ENCODE data around the gene HSFX3.
"Not testable (repeated sequence)": the region's sequence is repeated elsewhere in the genome, so short reads cannot be mapped to it uniquely, and the experiment has no call there.

HSFX3 gene

DNA sequence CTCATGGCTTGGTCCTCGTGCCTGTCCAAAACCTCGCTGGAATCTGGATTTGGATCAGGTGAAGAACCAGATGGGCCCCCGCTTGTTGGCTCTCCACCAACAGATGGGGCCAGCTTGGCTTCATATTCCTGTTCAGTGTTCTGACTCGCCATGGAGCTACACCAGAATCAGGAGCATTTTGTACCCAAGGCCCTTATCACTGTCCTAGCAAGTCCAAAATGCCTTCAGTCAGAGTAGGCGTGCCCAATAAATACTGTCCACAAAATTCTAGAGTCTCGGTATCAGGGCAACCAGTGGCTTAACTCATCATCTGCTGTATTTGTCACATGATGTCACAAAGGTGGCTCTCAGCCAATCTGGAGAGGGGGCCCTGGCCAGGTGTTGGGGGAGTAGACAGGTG, at the start of gene HSFX3:
HSFX3 (minus strand) TSS at position 224 of the 400 bp plus-strand sequence; CDS start at position 152, 72 bp downstream.
- DNase-seq, result not testable (repeated sequence)

GRCh38 chrX:149598603-149599002, 48.9 kb upstream of the HSFX3 start:
- not testable (repeated sequence) for DNase-seq

DNA sequence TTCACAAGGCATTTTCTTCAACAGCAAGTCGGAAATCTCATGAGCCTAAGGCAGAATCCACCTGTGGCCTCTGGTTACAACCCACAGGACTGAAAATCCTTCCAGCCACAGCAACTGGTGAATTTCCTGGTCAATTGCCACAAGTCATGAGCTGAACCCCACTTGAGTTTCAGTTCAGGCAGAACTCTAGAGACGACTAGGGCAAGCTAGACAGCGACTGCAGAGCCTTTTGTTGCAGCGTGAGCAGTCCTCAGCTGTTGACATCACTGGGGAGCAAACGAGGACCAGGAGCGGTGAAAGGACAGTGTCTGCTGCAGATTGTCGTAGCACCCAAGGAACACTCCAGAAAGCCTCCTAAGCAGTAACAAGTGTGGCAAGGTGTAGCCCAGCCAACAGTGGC, 46.2 kb upstream of the HSFX3 start:
- not testable (repeated sequence) for DNase-seq

DNA sequence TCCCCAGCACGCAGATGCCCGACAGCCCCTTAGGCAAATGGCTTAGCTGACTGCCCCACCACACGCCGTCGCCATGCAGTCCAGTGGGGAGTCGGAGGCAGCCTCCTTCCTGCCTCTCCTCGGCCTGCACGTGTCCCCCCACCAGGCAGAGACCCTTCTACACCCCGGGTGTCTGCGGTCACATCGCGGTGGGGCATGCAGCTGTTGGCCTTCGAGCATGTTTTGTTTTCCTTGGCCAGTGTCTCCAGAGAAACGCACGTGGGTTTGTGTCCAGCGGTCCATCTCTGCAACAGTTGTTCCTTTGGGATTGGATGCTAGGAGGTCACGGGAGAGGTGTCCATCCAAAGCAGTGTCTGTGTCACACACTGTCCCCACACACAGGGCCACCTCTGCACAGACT, 45.5 kb upstream of the HSFX3 start, which contains the start of gene HSFX2:
HSFX2 (minus strand) TSS at position 101 of the 400 bp plus-strand sequence. CDS start 614 bp downstream, outside the sequence.
- not testable (repeated sequence) for DNase-seq

- DNase-seq, result not testable (repeated sequence)
These were observed 41.3 kb upstream of the HSFX3 start for GRCh38 chrX:149590993-149591392.

- not testable (repeated sequence) for DNase-seq
These were observed 37.6 kb upstream of the HSFX3 start, which contains the start of gene MAGEA9B for GRCh38 chrX:149587359-149587758. Gene MAGEA9B, minus strand, starts transcription at chrX:149587459. Its CDS starts 4,280 bp downstream, at chrX:149583179.

DNA sequence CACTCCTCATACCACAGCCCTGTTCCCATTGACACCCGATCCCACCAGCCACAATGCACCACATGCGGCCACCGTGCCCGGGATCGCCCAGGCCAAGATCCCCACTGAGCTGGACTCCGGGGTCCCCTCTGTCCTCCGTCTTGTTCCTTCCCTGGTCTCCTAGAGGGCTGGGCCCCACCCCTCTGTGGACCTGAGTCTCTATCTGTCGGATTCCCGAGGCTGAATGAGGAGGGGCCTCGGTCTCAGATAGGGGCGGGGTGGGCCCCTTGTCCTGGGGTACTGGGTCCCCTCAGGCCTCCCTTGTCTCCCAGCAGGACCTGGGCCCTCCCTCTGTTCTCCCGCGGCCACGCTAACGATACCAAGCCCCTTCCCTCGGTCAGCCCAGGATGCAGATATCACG, 35.9 kb upstream of the HSFX3 start:
- not testable (repeated sequence) for DNase-seq

DNA sequence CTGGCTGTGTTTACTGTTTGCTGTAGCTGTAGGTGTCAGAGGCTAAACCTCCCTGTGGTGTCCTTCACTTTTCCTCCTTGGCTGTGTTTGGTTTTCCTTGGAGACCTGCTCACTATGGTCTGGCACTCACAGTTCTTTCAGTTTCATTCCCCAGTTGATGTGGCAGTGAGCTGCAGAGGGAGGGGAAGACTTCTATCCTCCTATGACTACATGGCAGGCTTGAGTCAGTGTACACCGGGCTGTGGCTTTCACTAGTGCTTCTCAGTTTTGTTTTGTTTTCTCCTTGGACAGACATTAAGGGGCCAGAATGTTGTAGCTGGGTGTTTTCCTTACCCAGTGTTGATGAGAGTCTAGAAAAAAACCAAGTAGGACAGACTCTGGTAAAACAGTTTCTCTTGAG, 23.7 kb upstream of the HSFX3 start:
- not testable (repeated sequence) for DNase-seq

- no peak for DNase-seq
These were observed 23.0 kb upstream of the HSFX3 start for GRCh38 chrX:149572743-149573142.

GRCh38 chrX:149571770-149572169, 22.0 kb upstream of the HSFX3 start:
- DNase-seq, result no peak

- DNase-seq, result no peak
These were observed 20.9 kb upstream of the HSFX3 start for GRCh38 chrX:149570668-149571067.

DNA sequence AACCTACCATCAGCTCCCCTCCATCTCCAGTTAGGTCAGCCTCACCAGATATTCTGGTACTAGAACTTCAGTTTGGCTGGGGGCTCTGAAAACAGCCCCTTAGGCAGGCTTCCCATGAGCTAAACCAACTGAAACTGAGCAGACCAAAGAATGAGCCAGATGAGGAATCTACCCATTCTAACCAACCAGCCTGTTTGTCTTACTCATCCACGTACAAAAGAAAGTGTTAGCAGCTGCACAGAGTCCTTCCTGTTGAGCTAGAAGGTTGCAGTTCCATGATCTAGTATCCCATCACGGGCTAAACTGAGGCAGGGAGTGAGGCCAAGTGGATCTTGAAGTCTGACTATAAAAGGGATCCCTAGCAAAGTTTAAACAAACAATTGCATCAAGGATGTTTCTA, 20.0 kb upstream of the HSFX3 start:
- DNase-seq, result no peak

- no peak for DNase-seq
These were observed 19.1 kb upstream of the HSFX3 start for GRCh38 chrX:149568701-149569296.

- no peak for DNase-seq
These were observed 18.1 kb upstream of the HSFX3 start for GRCh38 chrX:149567621-149568417.

GRCh38 chrX:149563359-149563758, 13.6 kb upstream of the HSFX3 start:
- no peak for DNase-seq

DNA sequence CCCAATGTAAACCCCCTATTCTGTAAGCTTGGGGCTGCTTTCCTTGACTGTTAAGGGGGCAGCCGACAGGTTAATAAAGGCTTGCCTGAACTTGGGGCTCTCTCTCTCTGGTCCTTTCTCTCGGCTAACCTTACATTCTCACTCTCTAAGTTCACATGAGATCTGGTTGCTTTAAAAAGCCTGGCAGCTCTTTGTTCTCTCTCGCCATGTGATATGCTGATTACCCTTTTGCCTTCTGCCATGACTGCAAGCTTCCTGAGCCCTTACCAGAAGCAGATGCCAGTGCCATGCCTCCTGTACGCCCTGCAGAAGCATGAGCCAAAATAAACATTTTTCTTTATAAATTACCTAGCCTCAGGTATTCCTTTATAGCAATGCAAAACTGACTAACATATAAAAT, 5.5 kb upstream of the HSFX3 start:
- DNase-seq, result not testable (repeated sequence)

GRCh38 chrX:149551939-149552248, 2.2 kb upstream of the HSFX3 start:
- DNase-seq, result not testable (repeated sequence)

GRCh38 chrX:149551245-149551938, 1.7 kb upstream of the HSFX3 start:
- not testable (repeated sequence) for DNase-seq

DNA sequence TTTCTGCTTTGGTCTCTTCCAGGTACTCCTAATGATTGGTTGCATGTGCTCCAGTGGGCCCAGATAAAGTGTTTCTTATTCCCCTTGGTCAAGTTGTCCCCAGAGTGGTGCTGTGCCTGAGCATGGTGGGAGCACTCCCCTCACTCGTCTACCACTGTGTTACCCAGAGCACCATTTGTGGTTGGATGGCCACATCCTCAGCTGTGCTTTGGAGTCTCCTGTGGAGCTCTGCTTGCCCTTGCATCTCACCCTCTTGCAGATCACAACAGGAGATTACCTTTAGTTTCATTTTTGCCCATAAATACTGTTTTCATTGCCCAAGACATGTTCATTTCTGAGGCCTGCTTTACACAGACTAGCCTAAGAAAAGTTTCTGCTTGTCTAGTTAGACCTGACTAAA, 730 bp upstream of the HSFX3 start:
- not testable (repeated sequence) for DNase-seq

- DNase-seq, result not testable (repeated sequence)
These were observed 1.9 kb downstream of the HSFX3 start for GRCh38 chrX:149547782-149548181.

DNA sequence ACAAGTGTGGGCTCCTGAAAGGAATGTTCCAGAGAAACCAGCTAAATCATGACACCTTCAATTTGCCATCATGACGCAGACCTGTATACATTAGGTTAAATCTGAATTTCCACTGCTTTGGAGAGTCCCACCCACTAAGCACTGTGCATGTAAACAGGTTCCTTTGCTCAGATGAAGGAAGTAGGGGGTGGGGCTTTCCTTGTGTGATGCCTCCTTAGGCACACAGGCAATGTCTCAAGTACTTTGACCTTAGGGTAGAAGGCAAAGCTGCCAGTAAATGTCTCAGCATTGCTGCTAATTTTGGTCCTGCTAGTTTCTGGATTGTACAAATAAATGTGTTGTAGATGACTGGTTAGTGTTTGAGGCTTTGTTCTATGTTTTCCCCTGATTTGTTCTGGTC, 2.8 kb downstream of the HSFX3 start:
- not testable (repeated sequence) for DNase-seq

- not testable (repeated sequence) for DNase-seq
These were observed 3.9 kb downstream of the HSFX3 start for GRCh38 chrX:149545545-149546543.
